Progenitor cell of endocrine pancreas (in vitro differentiated cells): ENCODE data around the gene SCAMP3. TPM values are rescaled to one million over a fixed set of nuclear protein-coding genes. Genes with fewer than 3 reads are reported as not detected.

Experiments
- DNase-seq: peaks from one replicate; pipeline ENCODE4 v3.0.0; 2021; ENCODE audit warnings: low spot score; ENCODE audit not compliant: unreplicated experiment
- H3K27ac Mint-ChIP-seq: 2 replicates; pipeline ENCODE4 v1.8.0; 2021; ENCODE audit warnings: mild to moderate bottlenecking, moderate library complexity, mixed read lengths
- H3K27me3 Mint-ChIP-seq: 2 replicates; pipeline ENCODE4 v1.8.0; 2021; ENCODE audit warnings: mixed read lengths
- H3K36me3 Mint-ChIP-seq: 2 replicates; pipeline ENCODE4 v1.8.0; 2022; ENCODE audit warnings: mixed read lengths; ENCODE audit not compliant: insufficient read depth
- H3K4me1 Mint-ChIP-seq: 2 replicates; pipeline ENCODE4 v1.8.0; 2021; ENCODE audit warnings: low read depth, mixed read lengths
- H3K4me3 Mint-ChIP-seq: 2 replicates; pipeline ENCODE4 v1.8.0; 2021; ENCODE audit warnings: low read depth, mild to moderate bottlenecking, moderate library complexity, mixed read lengths
- H3K9me3 Mint-ChIP-seq: 2 replicates; pipeline ENCODE4 v1.8.0; 2021; ENCODE audit warnings: low read depth, mixed read lengths
- CTCF ChIP-seq: fragments of 200-600 bp; sonication (generic); IDR thresholded peaks from one replicate; pipeline ENCODE4 v1.5.0; 2021; ENCODE audit warnings: antibody characterized with exemption, mild to moderate bottlenecking; ENCODE audit not compliant: unreplicated experiment
- total RNA-seq: library from RNA; stranded (reverse); gene quantifications from 2 replicates; pipeline ENCODE4 v1.2.1, GENCODE V29; 2021

Gene SCAMP3
- total RNA-seq, 1 donor from 2014 or later, result 53.1 TPM

- Mint-ChIP-seq H3K4me3 (no peak overlapping the region), H3K9me3 (no peaks in the 10 kb centered on the region), H3K4me1 (no peaks in the 10 kb centered on the region), H3K27ac (no peak overlapping the region), H3K27me3 (no peaks in the 10 kb centered on the region), H3K36me3 (no peaks in the 10 kb centered on the region)
- no peak for TF ChIP-seq CTCF
- no peak for DNase-seq
Observed at GRCh38 chr1:155284476-155284875, 22.3 kb upstream of the SCAMP3 start.

DNA sequence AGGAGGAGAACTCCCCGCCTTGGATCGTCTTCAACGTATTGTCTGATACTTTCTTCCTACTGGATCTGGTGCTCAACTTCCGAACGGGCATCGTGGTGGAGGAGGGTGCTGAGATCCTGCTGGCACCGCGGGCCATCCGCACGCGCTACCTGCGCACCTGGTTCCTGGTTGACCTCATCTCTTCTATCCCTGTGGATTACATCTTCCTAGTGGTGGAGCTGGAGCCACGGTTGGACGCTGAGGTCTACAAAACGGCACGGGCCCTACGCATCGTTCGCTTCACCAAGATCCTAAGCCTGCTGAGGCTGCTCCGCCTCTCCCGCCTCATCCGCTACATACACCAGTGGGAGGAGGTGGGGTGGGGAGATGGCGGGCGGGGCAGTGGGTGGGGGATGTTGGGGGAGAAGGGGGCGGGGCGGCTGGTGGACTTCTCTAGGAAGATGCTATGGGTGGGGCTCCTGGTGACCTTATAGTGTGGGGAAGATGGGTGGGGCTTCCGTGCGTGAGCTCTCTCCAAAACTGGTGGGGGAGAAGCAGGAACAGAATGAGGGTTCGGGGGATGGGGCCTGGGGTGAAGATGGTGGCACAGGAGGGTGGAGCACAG lies 20.4 kb upstream of the SCAMP3 start:
- TF ChIP-seq CTCF, result no peak
- Mint-ChIP-seq H3K4me1 (peaks cover 6% of the 10 kb centered on the region), H3K4me3 (no peak overlapping the region), H3K9me3 (no peaks in the 10 kb centered on the region), H3K27ac (no peak overlapping the region), H3K36me3 (no peaks in the 10 kb centered on the region), H3K27me3 (no peaks in the 10 kb centered on the region)
- no peak for DNase-seq

DNA sequence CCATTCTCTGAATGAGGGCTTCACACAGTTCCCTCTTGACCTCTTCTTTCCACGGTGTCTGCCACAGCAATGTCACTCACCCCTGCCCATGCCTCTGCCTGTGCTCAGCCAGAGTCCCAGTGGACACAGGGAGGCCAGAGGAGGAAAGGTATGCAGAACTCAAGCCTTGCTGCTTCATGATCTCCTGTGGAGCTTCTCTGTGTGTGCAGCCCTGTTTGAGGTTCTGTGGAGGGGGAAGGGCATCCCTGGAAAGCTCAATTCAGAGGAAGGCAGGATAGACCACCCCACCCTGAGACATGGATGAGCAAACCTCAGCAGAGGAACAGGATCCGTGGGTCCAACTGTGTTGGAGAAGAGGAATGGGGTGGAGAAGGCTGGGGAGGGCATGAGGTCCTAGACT lies 17.1 kb upstream of the SCAMP3 start:
- Mint-ChIP-seq H3K27ac (no peak overlapping the region), H3K4me3 (no peak overlapping the region), H3K36me3 (no peaks in the 10 kb centered on the region), H3K27me3 (no peaks in the 10 kb centered on the region), H3K9me3 (no peaks in the 10 kb centered on the region), H3K4me1 (peaks cover 6% of the 10 kb centered on the region)
- TF ChIP-seq CTCF, result no peak
- DNase-seq, result no peak

- no peaks in the 10 kb centered on the region for H3K27me3 Mint-ChIP-seq
- DNase-seq, result no peak
- peaks cover 7% of the 10 kb centered on the region for H3K4me1 Mint-ChIP-seq
- peak overlapping the region; percentile 62 for H3K27ac Mint-ChIP-seq
- peak; percentile 9 for TF ChIP-seq CTCF
- H3K9me3 Mint-ChIP-seq, result no peaks in the 10 kb centered on the region
- H3K36me3 Mint-ChIP-seq, result no peaks in the 10 kb centered on the region
- peak overlapping the region; percentile 73 for H3K4me3 Mint-ChIP-seq
Observed at GRCh38 chr1:155278689-155279160, 16.6 kb upstream of the SCAMP3 start.

GRCh38 chr1:155277902-155278688 lies 15.9 kb upstream of the SCAMP3 start:
- TF ChIP-seq CTCF, result peak; percentile 52
- Mint-ChIP-seq H3K4me1 (peaks cover 9% of the 10 kb centered on the region), H3K27ac (peak overlapping the region; percentile 62), H3K9me3 (no peaks in the 10 kb centered on the region), H3K4me3 (peak overlapping the region; percentile 73), H3K27me3 (no peaks in the 10 kb centered on the region), H3K36me3 (no peaks in the 10 kb centered on the region)
- peak; percentile 81 for DNase-seq
